Superior temporal gyrus (tissue), 1 donor: ENCODE data around the gene KCNT2.

Experiments
- DNase-seq: peaks from one replicate; pipeline ENCODE4 v3.0.0-alpha.2; 2016; ENCODE audit errors: extremely low spot score

The KCNT2 gene

GRCh38 chr1:196400478-196401451 is 207.5 kb downstream of the KCNT2 start:
- DNase-seq = no peak

DNA sequence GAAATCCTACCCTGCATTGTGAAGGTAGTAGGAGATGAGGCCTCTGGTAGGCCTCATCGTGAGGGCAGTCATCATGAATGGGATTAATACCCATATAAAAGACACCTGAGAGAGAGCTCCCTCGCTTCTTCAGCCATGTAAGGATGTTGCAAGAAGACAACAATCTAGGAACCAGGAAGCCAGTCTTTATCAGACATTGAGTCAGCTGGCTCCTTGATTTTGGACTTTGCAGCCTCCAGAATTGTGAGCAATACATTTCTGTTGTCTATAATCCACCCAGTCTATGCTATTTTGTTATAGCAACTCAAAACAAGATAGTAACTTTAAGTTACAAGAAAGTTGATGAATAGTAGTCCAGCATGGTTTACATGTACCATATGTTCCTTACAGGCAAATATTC is 208.5 kb downstream of the KCNT2 start:
- no peak for DNase-seq

DNA sequence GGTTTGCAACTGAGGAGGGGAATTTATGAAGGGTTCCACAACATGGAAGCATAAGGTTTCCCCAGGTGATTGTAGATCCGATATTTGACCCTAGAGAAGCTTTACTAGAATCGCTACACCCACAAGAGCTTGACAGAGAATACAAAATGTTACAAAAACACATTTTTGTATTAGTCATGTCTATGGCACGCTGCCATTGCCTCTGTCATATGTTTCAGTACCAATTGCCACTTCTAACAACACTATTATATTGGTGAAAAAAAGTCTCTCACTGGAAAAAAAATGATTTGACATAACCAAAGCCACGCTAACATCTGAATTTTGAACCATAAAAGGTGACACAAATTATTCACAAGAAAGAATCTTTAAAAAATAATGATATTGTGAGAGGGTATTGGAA is 214.5 kb downstream of the KCNT2 start:
- DNase-seq = peak; percentile 51

DNA sequence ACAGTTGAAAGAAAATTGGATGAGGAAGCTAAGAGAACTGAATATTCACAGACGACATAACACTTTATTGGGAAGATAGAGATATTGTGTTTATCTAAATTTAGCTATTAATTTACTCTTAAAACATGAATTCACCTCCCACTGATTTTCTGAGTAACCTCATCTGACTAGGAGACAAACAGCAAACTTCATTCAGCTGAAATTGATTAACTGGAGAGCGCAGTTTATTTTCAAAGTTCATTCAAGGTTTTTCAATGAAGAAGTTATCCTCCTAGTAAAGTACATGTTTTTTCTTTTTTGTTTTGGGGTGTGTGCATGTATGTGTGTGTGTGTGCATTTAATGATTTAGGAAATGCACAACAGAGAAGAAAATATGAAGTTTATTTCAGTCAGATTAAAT is 215.0 kb downstream of the KCNT2 start:
- DNase-seq = no peak

DNA sequence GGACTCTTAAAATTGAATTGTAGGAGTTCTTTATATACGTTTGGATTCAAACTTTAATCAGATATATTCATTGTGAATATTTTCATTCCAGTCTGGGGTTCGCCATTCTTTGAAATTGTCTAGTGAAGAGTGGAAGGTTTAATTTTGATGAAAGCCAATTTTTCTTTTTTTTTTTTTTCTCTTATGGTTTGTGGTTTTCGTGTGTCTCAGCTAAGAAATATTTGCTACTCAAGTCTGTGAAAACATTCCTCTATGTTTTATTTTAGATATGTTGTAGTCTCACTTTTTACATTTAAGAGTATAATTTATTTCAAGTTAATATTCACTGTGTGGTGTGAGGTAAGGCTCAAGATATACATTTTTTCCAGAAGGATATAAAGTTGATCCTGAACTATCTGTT is 220.5 kb downstream of the KCNT2 start:
- DNase-seq = no peak

GRCh38 chr1:196385109-196385508 is 223.1 kb downstream of the KCNT2 start:
- DNase-seq = no peak

- DNase-seq = no peak
These were observed 225.9 kb downstream of the KCNT2 start for GRCh38 chr1:196382383-196382782.

- no peak for DNase-seq
These were observed 226.7 kb downstream of the KCNT2 start for GRCh38 chr1:196381544-196381943.

DNA sequence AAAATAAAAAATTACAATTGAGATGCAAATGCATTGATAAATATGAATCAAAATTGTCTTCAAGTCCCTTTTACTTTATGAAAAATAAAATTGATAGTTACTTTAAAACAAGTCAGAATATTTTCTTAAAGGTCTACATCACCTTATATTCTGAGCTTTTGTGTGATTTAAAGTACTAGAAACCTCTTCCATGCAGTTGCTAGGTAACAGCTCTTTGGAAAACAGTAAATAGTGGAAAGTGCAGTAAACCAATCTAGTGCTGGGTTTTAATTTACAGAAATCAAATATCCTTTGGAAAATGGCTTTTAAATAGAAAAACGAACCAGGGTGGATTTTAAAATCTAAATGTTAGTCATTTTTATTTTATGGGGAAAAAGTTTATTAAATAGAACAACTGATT is 227.9 kb downstream of the KCNT2 start:
- DNase-seq = no peak

GRCh38 chr1:196377811-196378210 is 230.4 kb downstream of the KCNT2 start:
- DNase-seq = no peak

GRCh38 chr1:196376630-196377328 is 231.5 kb downstream of the KCNT2 start:
- no peak for DNase-seq

- DNase-seq = no peak
These were observed 234.4 kb downstream of the KCNT2 start for GRCh38 chr1:196373798-196374197.

GRCh38 chr1:196372896-196373536 is 235.2 kb downstream of the KCNT2 start:
- DNase-seq = no peak

GRCh38 chr1:196367838-196368237 is 240.4 kb downstream of the KCNT2 start:
- no peak for DNase-seq

DNA sequence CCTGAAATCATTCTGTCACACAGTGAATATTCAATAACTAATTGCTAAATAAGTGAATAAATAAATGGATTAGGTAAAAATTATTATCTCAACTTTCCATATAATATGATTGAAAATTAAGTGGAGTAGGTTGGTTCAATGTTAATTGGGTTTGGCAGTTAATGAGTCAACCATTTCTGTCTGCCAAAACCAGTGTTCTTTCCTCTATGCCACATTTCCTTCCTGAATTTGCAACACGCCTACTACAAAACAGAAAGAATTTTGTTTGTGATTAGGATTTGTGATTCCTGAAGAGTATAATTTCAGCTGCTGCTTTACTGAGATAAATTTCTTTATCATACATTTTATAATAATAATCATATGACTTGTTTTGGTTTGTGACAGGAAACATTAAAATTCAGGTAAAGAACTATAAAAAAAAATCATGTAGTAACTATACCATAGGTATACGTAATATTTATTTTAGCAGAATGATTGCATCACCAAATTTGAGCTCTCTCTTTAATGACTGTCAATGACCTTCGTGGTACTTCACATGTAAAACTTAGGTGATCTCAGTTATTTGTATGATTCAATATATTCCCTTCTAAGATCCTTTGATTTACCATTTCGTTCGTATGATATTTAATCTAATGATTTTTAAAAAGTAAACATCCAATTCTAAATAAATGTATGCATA is 241.3 kb downstream of the KCNT2 start:
- no peak for DNase-seq

- no peak for DNase-seq
These were observed 247.0 kb downstream of the KCNT2 start for GRCh38 chr1:196361112-196361714.

- DNase-seq = no peak
These were observed 250.3 kb downstream of the KCNT2 start for GRCh38 chr1:196357913-196358312.

DNA sequence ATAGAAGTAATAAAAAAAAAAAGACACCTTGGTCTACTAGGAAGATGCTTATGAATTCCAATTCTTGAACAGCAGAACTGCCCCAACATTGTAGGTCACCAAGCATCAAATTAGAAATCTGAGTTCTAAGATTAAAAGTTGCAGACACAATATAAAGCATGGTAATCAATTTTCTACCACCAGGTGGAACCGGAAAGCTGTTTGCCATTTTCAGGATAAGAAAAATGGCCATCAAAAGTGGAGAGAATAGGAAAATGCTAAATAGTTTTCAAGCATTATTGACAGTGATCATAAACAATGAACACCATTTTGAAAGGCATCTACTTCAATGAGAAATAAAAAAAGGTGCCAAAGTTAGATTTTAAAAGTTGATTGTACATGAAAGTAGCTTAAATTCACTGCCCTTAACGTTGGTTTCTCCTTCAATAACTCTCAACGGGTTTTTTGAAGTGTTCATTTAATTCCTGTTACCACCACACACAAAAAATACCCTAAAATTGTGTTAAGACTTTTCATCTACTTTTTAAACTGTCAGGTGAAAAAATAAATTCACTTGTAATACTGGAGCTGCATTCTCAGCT is 252.9 kb downstream of the KCNT2 start:
- peak; percentile 44 for DNase-seq

DNA sequence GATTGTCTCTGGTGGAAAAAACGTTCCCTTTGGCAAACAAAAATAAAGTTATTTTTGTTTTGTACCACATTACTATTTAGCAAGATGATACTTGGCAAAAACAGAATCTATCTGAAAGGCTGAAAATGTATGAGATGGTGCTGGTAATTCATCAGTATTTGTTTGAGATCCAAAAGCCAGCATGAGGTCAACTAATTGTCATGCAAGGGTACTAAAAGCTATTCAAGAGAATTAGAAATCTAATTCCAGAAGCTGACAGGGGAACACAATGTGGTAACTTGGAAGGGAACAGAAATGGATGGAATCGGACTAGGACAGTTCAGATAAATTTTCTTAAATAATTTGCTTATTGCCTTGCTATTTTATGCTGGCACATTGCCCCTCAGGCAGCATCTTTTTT is 263.8 kb downstream of the KCNT2 start:
- DNase-seq = no peak

DNA sequence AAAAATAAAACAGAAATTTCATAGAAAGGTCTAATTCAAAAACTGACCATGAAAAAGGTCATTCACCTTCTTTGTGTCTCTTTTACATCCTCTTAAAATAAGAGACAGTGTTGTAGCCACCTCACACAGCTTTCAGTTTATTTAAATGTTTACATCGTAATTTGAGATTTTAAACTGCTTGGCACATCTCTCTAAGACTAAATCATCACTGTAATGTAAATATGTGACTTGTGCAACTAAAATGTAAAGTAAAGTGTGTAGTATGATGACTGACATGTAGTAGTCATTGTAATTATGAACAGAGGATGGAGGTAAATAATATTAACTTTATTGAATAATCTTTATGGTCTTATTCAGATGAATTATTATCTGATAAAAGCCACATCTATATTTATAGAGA is 283.9 kb downstream of the KCNT2 start:
- no peak for DNase-seq

DNA sequence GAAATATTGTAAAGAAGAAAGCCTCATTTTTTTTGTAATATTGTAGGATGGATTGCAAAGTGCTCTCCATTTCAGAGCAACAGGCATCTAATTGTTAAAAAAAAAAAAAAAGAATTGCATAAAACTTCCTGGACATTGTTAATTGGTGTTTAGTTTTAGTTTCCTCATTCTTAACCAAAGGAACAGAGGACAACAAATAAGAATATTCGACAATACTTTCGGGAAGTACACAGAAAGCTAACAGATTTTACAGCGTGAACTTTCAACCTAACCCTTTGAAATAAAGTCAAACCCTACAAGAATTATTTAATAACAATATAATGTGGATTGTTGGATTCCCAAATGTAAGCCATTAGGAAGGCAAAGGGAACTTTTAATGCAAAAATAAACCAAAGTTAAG is 284.4 kb downstream of the KCNT2 start:
- no peak for DNase-seq
